DND-41 (cell line): Measurements from ENCODE around the gene CPPED1.

ENCODE experiments used
- CTCF ChIP-seq: IDR thresholded peaks from 2 replicates; pipeline ENCODE4 v1.5.1; 2012; ENCODE audit warnings: borderline replicate concordance, low read length, moderate library complexity, mild to moderate bottlenecking; ENCODE audit not compliant: poor library complexity, severe bottlenecking; ENCODE audit errors: extremely low read depth
- EZH2 ChIP-seq: IDR thresholded peaks from 3 replicates; pipeline ENCODE4 v1.6.1; 2012; ENCODE audit warnings: borderline replicate concordance, low read depth, mild to moderate bottlenecking, moderate library complexity, low read length, inconsistent platforms; ENCODE audit not compliant: severe bottlenecking

GRCh38 chr16:12639044-12639443 is 164.6 kb downstream of the CPPED1 start:
- no peak for TF ChIP-seq CTCF
- TF ChIP-seq EZH2 = no peak
